AG20443 (cell line): ENCODE measurements around the gene UGT1A6.

Experiments
- DNase-seq: peaks from one replicate; pipeline ENCODE4 v3.0.0; 2012; ENCODE audit warnings: low spot score, mixed read lengths

The UGT1A6 gene

GRCh38 chr2:233819884-233820773, 127.4 kb downstream of the UGT1A6 start:
- peak; percentile 72 for DNase-seq

GRCh38 chr2:233820774-233821105, 128.1 kb downstream of the UGT1A6 start:
- no peak for DNase-seq

GRCh38 chr2:233821196-233821595, 128.5 kb downstream of the UGT1A6 start:
- no peak for DNase-seq

GRCh38 chr2:233821709-233822100, 129.0 kb downstream of the UGT1A6 start:
- no peak for DNase-seq

GRCh38 chr2:233822101-233822771, 129.5 kb downstream of the UGT1A6 start:
- DNase-seq, result no peak
